Upper lobe of right lung (tissue), 1 donor: ENCODE results near the gene TMEM161A. TPM values are rescaled to one million over a fixed set of nuclear protein-coding genes. Genes with fewer than 3 reads are reported as not detected.
"Not testable (repeated sequence)": the region's sequence is repeated elsewhere in the genome, so short reads cannot be mapped to it uniquely, and the experiment has no call there.

ENCODE experiments used
- ATAC-seq: fragments of 200-7000 bp; cut with Tn5 transposase; one replicate; pipeline ENCODE4 v1.9.1; 2020; ENCODE audit warnings: mild to moderate bottlenecking, moderate library complexity
- DNase-seq: peaks from one replicate; pipeline ENCODE4 v3.0.0-alpha.2; 2020
- H3K27ac ChIP-seq: fragments of 200-600 bp; one replicate; pipeline ENCODE4 v1.8.0; 2022
- H3K27me3 ChIP-seq: fragments of 200-600 bp; one replicate; pipeline ENCODE4 v1.8.0; 2022; ENCODE audit warnings: mild to moderate bottlenecking
- H3K36me3 ChIP-seq: fragments of 200-600 bp; one replicate; pipeline ENCODE4 v1.8.0; 2022
- H3K4me1 ChIP-seq: fragments of 200-600 bp; one replicate; pipeline ENCODE4 v1.8.0; 2022
- H3K4me3 ChIP-seq: fragments of 200-600 bp; one replicate; pipeline ENCODE4 v1.8.0; 2022; ENCODE audit warnings: mild to moderate bottlenecking
- H3K9me3 ChIP-seq: fragments of 200-600 bp; one replicate; pipeline ENCODE4 v1.8.0; 2022
- CTCF ChIP-seq: fragments of 200-600 bp; IDR thresholded peaks from one replicate; pipeline ENCODE4 v1.8.0; 2022; ENCODE audit warnings: antibody characterized with exemption
- intact Hi-C: fragments of 100-400 bp; cut with DNase I; formaldehyde crosslinking; loops from one replicate; pipeline ENCODE4 v1.11.0; 2022
- total RNA-seq: library from RNA; stranded (reverse); fragmentation: NEBNext Ultra II Directional; extraction: Animal tissue kit (Norgen Biotek cat#: 25700); gene quantifications from one replicate; pipeline ENCODE4 v1.2.1, GENCODE V29; 2021
- donor health status: DM: no; HTN: yes; CAD: no; lungs with severe emphysema.

Gene TMEM161A
- total RNA-seq, 1 donor from 2014 or later: 31.0 TPM

DNA sequence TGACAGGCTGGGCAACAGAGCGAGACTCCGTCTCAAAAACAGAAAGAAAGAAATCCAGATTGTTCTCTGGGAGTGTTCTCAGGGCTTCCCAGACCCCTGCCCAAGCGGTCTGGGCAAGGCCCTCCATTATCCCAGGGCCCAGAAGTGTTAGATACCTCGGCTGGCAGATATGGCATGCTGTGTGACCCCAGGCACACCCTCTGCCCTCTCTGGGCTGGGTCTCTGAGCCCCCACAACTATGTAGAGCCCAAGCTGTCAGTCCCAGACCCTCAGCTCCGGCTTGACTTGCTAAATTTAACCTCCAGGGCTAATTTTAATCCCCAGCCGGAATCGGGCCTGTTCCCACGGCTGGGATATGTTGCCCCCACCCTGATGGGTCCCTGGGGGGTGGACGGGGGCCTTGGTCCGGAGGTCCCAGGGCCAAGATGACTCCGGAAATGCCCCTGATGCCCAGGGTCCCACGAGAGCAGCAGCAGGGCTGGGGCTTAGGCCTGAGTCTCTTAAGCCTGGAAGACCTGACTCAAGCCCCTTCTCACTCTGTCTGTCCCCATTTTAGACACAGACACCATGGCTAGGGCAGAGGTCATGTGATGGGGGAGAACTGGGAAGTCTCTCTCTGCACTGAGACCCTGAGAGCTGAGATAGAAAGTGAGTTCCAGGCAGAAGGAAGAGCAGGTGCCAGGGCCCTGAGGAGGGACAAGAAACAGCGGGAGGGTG lies 14.5 kb upstream of the TMEM161A start:
- Histone ChIP-seq H3K27me3 (no peaks in the 10 kb centered on the region), H3K9me3 (no peaks in the 10 kb centered on the region), H3K4me3 (no peak overlapping the region), H3K36me3 (peaks cover 15% of the 10 kb centered on the region), H3K4me1 (no peaks in the 10 kb centered on the region), H3K27ac (no peak overlapping the region)
- ATAC-seq: no peak
- no peak for TF ChIP-seq CTCF
- intact Hi-C loops: no loop called here
- DNase-seq: no peak

- Histone ChIP-seq H3K27ac (no peak overlapping the region), H3K4me3 (no peak overlapping the region), H3K27me3 (no peaks in the 10 kb centered on the region), H3K9me3 (no peaks in the 10 kb centered on the region), H3K36me3 (peaks cover 15% of the 10 kb centered on the region), H3K4me1 (no peaks in the 10 kb centered on the region)
- intact Hi-C loops: no loop called here
- no peak for DNase-seq
- ATAC-seq: no peak
- TF ChIP-seq CTCF: no peak
Observed at GRCh38 chr19:19151418-19151817, 13.1 kb upstream of the TMEM161A start.

GRCh38 chr19:19149435-19149834 lies 11.2 kb upstream of the TMEM161A start:
- Histone ChIP-seq H3K27ac (no peak overlapping the region), H3K4me3 (no peak overlapping the region), H3K36me3 (peaks cover 15% of the 10 kb centered on the region), H3K9me3 (no peaks in the 10 kb centered on the region), H3K4me1 (peaks cover 4% of the 10 kb centered on the region), H3K27me3 (no peaks in the 10 kb centered on the region)
- no peak for ATAC-seq
- no peak for DNase-seq
- intact Hi-C loops: no loop called here
- no peak for TF ChIP-seq CTCF

- intact Hi-C loops, ATAC-seq, H3K4me3 ChIP-seq, H3K4me1 ChIP-seq, H3K9me3 ChIP-seq, H3K27me3 ChIP-seq, DNase-seq, H3K27ac ChIP-seq: not testable (repeated sequence)
- peaks cover 15% of the 10 kb centered on the region for H3K36me3 ChIP-seq
Observed at GRCh38 chr19:19148504-19148903, 10.2 kb upstream of the TMEM161A start.

GRCh38 chr19:19147344-19147743 lies 9.1 kb upstream of the TMEM161A start:
- intact Hi-C loops: no loop called here
- no peak overlapping the region for H3K27ac ChIP-seq
- DNase-seq: no peak

DNA sequence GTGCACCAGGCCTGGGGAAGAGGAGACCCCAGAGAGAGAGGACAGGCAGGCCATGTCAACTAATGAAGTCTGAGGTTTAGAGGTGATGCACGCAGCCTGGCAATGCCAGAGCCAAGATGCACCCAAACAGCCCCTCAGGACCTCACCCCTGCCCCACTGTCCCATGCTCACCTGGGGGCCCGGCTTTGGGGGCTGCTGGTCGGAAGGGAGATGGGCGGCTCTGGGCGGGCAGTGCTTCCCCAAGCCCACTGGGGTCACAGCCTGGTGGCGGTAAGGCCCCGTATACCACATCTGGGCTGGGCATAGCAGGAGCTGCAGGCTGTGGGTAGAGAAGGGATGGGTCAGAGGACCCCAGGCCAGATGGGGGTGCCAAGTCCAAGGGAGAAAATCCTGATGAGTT lies 8.6 kb upstream of the TMEM161A start:
- no peaks in the 10 kb centered on the region for H3K27me3 ChIP-seq
- H3K36me3 ChIP-seq: peaks cover 15% of the 10 kb centered on the region
- no peak for TF ChIP-seq CTCF
- intact Hi-C loops: no loop called here
- H3K9me3 ChIP-seq: no peaks in the 10 kb centered on the region
- no peak for ATAC-seq
- DNase-seq: no peak
- no peak overlapping the region for H3K27ac ChIP-seq
- peaks cover 4% of the 10 kb centered on the region for H3K4me1 ChIP-seq
- H3K4me3 ChIP-seq: no peak overlapping the region

More at GRCh38 chr19:19147344-19147743, 9.1 kb upstream of the TMEM161A start:
- ATAC-seq: no peak
- TF ChIP-seq CTCF: no peak
- Histone ChIP-seq H3K9me3 (no peaks in the 10 kb centered on the region), H3K4me1 (peaks cover 4% of the 10 kb centered on the region), H3K27me3 (no peaks in the 10 kb centered on the region), H3K36me3 (peaks cover 15% of the 10 kb centered on the region), H3K4me3 (no peak overlapping the region)
